Immature natural killer cell (primary cell): ENCODE data around the gene ACP1. TPM values are rescaled to one million over a fixed set of nuclear protein-coding genes. Genes with fewer than 3 reads are reported as not detected.
"Not testable (repeated sequence)": the region's sequence is repeated elsewhere in the genome, so short reads cannot be mapped to it uniquely, and the experiment has no call there.

Source experiments
- DNase-seq, 3 donors: peaks; one replicate each; pipeline ENCODE4 v3.0.0; 2022; ENCODE audit warnings: mixed read lengths in 1 of 3
- H3K27ac Mint-ChIP-seq, 6 donors: one replicate each; pipeline ENCODE4 v1.8.0; 2020; ENCODE audit warnings: mixed read lengths in 6 of 6, mild to moderate bottlenecking in 5 of 6, inconsistent platforms in 4 of 6, moderate library complexity in 3 of 6
- H3K27me3 Mint-ChIP-seq, 3 donors: one replicate each; pipeline ENCODE4 v1.8.0; 2020 to 2021; ENCODE audit warnings: low read depth in 3 of 3, mild to moderate bottlenecking in 3 of 3, mixed read lengths in 3 of 3, moderate library complexity in 3 of 3, inconsistent platforms in 1 of 3
- H3K36me3 Mint-ChIP-seq, 3 donors: one replicate each; pipeline ENCODE4 v1.8.0; 2020; ENCODE audit warnings: mixed read lengths in 3 of 3, inconsistent platforms in 2 of 3, mild to moderate bottlenecking in 2 of 3
- H3K4me1 Mint-ChIP-seq, 2 donors: one replicate each; pipeline ENCODE4 v1.8.0; 2020; ENCODE audit warnings: inconsistent platforms in 2 of 2, mild to moderate bottlenecking in 2 of 2, mixed read lengths in 2 of 2, moderate library complexity in 1 of 2
- H3K4me3 Mint-ChIP-seq, 5 donors: one replicate each; pipeline ENCODE4 v1.8.0; 2020; ENCODE audit warnings: mild to moderate bottlenecking in 5 of 5, mixed read lengths in 5 of 5, inconsistent platforms in 3 of 5, moderate library complexity in 3 of 5
- H3K9me3 Mint-ChIP-seq, 6 donors: one replicate each; pipeline ENCODE4 v1.8.0; 2020; ENCODE audit warnings: mild to moderate bottlenecking in 6 of 6, mixed read lengths in 6 of 6, inconsistent platforms in 4 of 6, moderate library complexity in 3 of 6
- polyA plus RNA-seq, 3 donors: library from polyadenylated mRNA; unstranded; fragments of 300-500 nt; fragmentation: Illumina TruSeq; gene quantifications; one replicate each; pipeline ENCODE4 v1.2.3, GENCODE V29; 2021

ACP1 gene
- polyA plus RNA-seq, 3 donors from 2014 or later, result 191 to 339 (median 197) TPM

DNA sequence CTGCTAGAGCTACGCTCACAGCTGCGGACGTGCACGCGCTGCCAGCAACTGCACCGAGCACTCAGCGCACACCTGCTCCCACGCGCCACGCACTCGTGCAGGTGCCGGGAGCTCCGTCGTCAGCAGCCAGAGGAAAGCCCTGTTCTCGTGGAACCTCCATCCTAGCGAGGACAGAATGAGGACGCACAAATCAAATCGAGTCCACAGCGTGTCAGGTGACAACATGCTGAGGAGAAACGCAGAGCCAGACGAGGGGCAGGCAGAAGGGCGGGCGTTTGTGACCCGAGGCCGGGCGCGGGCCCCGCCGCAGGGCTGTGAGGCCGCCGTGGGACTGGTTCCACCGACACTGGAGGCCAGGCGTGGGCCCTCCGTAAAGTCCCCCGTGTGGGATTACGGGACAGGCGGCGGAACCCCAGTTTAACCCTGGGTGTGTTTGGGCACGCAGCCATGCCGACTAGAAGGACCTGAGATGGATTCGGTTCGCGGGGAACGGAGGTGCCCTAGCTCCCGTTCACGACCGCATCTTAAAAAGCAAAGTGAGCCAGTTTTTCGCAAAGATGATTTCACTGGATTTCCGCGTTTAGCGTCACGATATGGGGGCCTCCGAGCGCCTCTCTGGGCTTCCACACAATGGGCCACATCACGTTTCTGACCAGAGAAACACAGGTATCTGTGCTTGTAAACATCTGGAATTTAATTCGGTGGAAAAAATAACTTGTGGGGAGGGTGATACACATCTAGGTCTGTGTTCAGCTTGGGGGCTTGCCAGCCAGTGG, 50.0 kb downstream of the ACP1 start:
- no peak overlapping the region for H3K27ac Mint-ChIP-seq
- DNase-seq, result no peak
- H3K27me3 Mint-ChIP-seq, result peaks cover 4 to 12% (median 6%) of the 10 kb centered on the region in 3 donors
- peaks cover 0 to 3% (median 0%) of the 10 kb centered on the region in 6 donors for H3K9me3 Mint-ChIP-seq
- peaks cover 21 to 28% of the 10 kb centered on the region in 2 donors for H3K4me1 Mint-ChIP-seq
- peaks cover 0 to 3% (median 0%) of the 10 kb centered on the region in 3 donors for H3K36me3 Mint-ChIP-seq
- H3K4me3 Mint-ChIP-seq, result no peak overlapping the region

DNA sequence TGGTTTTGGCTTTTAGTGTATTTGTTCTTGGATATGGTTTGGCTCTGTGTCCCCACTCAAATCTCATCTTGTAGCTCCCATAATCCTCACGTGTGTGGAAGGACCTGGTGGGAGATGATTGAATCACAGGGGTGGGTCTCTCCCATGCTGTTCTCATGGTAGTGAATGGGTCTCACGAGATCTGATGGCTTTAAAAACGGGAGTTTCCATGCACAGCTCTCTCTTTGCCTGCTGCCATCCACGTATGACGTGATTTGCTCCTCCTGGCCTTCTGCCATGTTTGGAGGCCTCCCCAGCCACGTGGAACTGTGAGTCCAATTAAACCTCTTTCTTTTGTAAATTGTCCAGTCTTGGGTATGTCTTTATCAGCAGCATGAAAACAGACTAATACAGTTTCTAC, 51.2 kb downstream of the ACP1 start:
- peaks cover 21 to 28% of the 10 kb centered on the region in 2 donors for H3K4me1 Mint-ChIP-seq
- H3K36me3 Mint-ChIP-seq, H3K9me3 Mint-ChIP-seq, DNase-seq, H3K4me3 Mint-ChIP-seq: not testable (repeated sequence)
- H3K27ac Mint-ChIP-seq, result peak overlapping the region in 1 of 6 donors; percentile 60
- H3K27me3 Mint-ChIP-seq, result peaks cover 4 to 12% (median 6%) of the 10 kb centered on the region in 3 donors

DNA sequence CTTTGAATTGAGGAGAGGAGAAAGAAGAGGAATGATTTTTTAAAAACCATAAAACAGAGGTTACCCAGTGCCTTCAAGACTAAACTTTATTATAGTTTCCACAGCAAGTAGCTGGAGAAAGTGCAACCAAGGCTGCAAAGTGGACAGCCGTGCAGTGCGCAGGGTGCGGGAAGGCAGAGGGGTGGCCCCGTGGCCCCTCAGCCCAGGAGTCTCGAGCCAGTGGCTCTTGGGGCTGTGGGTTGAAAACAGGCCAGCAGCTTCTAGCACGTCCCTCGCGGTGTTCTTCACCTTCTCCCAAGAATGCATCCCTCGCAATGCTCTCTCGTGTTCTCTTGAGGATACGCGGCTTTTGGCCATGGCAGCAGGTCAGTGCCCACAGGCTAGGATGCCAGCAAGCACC, 51.6 kb downstream of the ACP1 start:
- H3K4me1 Mint-ChIP-seq, result peaks cover 21 to 28% of the 10 kb centered on the region in 2 donors
- peaks cover 0 to 3% (median 0%) of the 10 kb centered on the region in 6 donors for H3K9me3 Mint-ChIP-seq
- H3K4me3 Mint-ChIP-seq, result no peak overlapping the region
- H3K36me3 Mint-ChIP-seq, result peaks cover 0 to 3% (median 0%) of the 10 kb centered on the region in 3 donors
- H3K27ac Mint-ChIP-seq, result peak overlapping the region in 1 of 6 donors; percentile 60
- DNase-seq, result no peak
- peaks cover 4 to 12% (median 6%) of the 10 kb centered on the region in 3 donors for H3K27me3 Mint-ChIP-seq

DNA sequence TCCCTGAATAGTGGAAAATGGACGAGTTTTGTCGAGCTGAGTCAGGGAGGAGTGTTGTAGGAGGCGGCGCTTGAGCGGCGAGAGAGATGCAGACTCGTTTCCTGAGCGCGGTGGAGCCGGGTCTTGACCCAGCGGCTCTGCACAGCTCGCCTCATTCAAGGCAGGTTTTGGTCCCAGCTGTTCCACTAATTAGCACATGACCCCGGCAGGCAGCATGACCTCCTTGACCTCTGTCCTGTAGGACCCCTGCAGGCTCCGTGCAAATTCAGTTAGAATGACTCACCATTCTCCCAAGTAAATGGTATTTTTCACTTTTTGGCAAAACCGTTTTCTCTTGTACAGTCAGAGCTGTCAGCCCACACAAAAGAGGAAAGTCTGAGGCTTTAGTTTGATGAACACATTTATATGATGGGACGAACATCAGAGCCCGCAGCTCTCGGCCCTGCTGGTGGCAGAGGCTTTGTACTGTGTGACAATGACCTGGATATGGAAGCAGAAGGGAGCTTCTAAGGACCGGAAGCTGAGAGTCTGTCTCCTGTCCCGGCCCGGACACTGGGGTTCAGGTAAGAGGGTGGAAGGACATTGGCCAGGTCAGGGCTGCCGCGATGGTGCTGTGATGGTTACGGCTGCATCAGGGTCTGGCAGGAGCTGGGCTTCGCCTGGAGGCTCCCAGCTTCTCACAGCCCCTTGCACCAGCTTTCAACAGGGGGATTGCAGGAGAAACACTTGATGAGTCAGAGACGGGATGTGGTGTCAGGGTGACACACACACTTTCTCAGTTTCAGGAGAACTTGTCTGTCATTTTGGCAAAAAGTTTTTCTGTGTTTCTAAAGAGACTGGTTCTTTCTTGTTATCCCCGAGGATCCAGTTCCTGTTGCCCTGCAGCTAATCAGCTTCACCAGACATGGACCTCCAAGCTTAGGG, 53.0 kb downstream of the ACP1 start:
- peaks cover 0 to 3% (median 0%) of the 10 kb centered on the region in 6 donors for H3K9me3 Mint-ChIP-seq
- DNase-seq, result peak; percentile 24 to 33 (median 33)
- peaks cover 2 to 7% (median 6%) of the 10 kb centered on the region in 3 donors for H3K27me3 Mint-ChIP-seq
- peak overlapping the region in 5 of 6 donors; percentile 6 to 79 (median 55) for H3K27ac Mint-ChIP-seq
- H3K36me3 Mint-ChIP-seq, result peaks cover 0 to 3% (median 0%) of the 10 kb centered on the region in 3 donors
- H3K4me3 Mint-ChIP-seq, result peak overlapping the region; percentile 55 to 83 (median 62)
- peaks cover 21 to 28% of the 10 kb centered on the region in 2 donors for H3K4me1 Mint-ChIP-seq

DNA sequence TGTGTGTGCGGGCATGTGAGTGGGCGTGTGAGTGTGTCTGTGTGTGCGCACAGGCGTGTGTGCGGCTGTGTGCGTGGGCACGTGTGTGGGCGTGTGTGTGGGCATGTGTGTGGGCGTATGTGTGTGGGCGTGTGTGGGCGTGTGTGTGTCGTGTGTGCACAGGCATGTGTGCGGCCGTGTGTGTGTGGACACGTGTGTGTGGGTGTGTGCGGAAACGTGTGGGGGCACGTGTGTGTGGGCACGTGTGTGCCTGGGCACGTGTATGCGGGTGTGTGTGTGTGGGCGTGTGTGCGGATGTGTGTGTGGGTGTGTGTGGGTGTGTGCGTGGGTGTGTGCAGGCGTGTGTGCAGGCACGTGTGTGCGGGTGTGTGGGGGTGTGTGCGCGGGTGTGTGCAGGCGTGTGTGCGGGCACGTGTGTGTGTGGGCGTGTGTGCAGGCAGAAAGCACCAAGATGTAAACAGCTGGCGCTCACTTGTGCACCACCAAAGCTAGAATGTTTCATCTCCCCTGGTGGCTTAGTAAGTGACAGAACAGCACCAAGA, 54.4 kb downstream of the ACP1 start:
- Mint-ChIP-seq H3K9me3 (peaks cover 0 to 3% (median 0%) of the 10 kb centered on the region in 6 donors), H3K4me1 (peaks cover 21 to 28% of the 10 kb centered on the region in 2 donors), H3K27me3 (peaks cover 1 to 7% (median 3%) of the 10 kb centered on the region in 3 donors), H3K4me3 (peak overlapping the region in 2 of 5 donors; percentile 18 to 23), H3K36me3 (peaks cover 0 to 3% (median 0%) of the 10 kb centered on the region in 3 donors), H3K27ac (peak overlapping the region in 4 of 6 donors; percentile 6 to 72 (median 44))
- no peak for DNase-seq

DNA sequence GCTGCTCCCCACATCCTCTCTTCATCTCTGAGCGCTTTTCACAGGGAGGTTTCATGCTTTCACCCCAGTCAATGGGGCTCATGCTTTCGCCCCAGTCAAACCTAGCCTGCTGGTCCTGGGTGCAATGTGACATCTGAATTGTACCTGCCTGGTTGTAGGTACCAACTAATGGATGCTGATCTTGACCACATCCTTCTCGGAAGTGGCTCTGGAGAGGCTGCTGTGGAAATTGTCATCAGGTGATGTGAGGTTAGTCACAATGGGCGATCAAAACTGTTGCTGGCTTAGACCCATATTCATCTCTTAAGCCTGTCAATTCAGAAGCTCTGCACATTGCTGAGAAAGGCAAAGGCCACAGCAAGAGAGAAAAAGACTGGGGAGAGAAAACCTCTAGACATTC, 55.8 kb downstream of the ACP1 start:
- peaks cover 21 to 28% of the 10 kb centered on the region in 2 donors for H3K4me1 Mint-ChIP-seq
- H3K36me3 Mint-ChIP-seq, result peaks cover 0 to 3% (median 3%) of the 10 kb centered on the region in 3 donors
- DNase-seq, result no peak
- H3K4me3 Mint-ChIP-seq, result no peak overlapping the region
- H3K27me3 Mint-ChIP-seq, result peaks cover 0 to 9% (median 7%) of the 10 kb centered on the region in 3 donors
- H3K27ac Mint-ChIP-seq, result no peak overlapping the region
- H3K9me3 Mint-ChIP-seq, result peaks cover 0 to 7% (median 0%) of the 10 kb centered on the region in 6 donors

DNA sequence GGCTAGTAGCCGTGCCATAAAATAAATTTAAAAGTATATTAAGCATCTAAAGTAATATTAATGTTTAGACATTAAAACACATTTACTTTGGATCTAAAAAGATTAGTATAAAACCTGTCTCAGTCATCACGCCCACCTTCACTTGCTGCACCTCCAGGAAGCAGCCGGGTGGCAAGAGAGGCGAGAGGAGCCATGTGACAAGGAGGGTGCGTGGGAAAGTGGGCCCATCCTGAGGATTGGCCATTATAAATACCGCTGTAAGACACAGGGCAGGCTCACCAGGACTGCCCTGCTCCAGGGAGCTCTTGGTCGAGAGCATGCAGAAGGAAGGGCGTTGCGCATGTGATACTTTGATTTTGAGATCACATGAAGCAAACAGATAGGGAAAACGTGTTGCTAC, 57.6 kb downstream of the ACP1 start:
- H3K4me1 Mint-ChIP-seq, result peaks cover 18 to 20% of the 10 kb centered on the region in 2 donors
- peaks cover 0 to 12% (median 6%) of the 10 kb centered on the region in 3 donors for H3K36me3 Mint-ChIP-seq
- H3K4me3 Mint-ChIP-seq, result no peak overlapping the region
- H3K27ac Mint-ChIP-seq, result no peak overlapping the region
- DNase-seq, result no peak
- H3K27me3 Mint-ChIP-seq, result peaks cover 0 to 15% (median 8%) of the 10 kb centered on the region in 3 donors
- peaks cover 0 to 11% (median 5%) of the 10 kb centered on the region in 6 donors for H3K9me3 Mint-ChIP-seq

DNA sequence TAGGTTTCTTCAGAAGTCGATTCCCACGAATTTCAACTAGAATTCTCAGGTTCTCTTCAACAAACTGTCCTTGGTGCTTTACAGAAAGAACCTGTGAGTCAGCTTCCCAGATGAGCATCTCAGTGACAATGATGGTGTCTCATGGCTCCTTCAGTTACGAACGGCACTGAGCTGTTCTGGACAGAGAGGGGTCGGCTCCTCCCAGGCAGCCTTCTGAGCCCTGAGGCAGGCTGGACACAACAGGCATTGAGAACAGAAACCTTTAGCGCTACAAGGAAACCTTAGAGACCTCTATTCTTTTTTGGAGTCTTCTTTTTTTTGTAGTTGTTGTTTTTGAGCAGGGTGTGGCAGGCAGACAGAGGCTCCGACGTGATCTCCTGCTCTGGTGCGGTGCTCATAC, 58.3 kb downstream of the ACP1 start:
- H3K27me3 Mint-ChIP-seq, result peaks cover 0 to 19% (median 9%) of the 10 kb centered on the region in 3 donors
- peaks cover 0 to 12% (median 11%) of the 10 kb centered on the region in 3 donors for H3K36me3 Mint-ChIP-seq
- H3K4me1 Mint-ChIP-seq, result peaks cover 12 to 13% of the 10 kb centered on the region in 2 donors
- peaks cover 0 to 14% (median 11%) of the 10 kb centered on the region in 6 donors for H3K9me3 Mint-ChIP-seq
- DNase-seq, result no peak
- H3K27ac Mint-ChIP-seq, result no peak overlapping the region
- no peak overlapping the region for H3K4me3 Mint-ChIP-seq

Other genes with a start within 250 kb of the ACP1 start
- gene FAM110C, start 218.4 kb upstream of the ACP1 start, polyA plus RNA-seq, result 1 to 10 TPM in 2 of 3 donors, not detected in 1; 1.9 to 2.8 TPM
- gene SH3YL1, start 915 bp upstream of the ACP1 start, polyA plus RNA-seq, result 10 to 100 TPM; 20.8 to 29.5 (median 23.0) TPM
- gene ALKAL2, start 23.1 kb downstream of the ACP1 start, polyA plus RNA-seq, result 1 to 10 TPM; 4.1 to 7.5 (median 6.6) TPM